GM13977 (cell line): ENCODE results near the gene GUCY2C.

Source experiments
- DNase-seq: peaks from one replicate; pipeline ENCODE4 v3.0.0; 2012; ENCODE audit warnings: low spot score
- in situ Hi-C: fragments of 300-500 bp; cut with MboI; formaldehyde crosslinking; loops from one replicate; pipeline ENCODE4 v1.12.0; 2022; ENCODE audit warnings: low sequenced_read_pairs, low pct_unique_long_range_greater_than_20kb, mixed read lengths, inconsistent platforms; ENCODE audit not compliant: unreplicated experiment
- TF ChIP-seq, protein P1 (sequence below): IDR thresholded peaks from 2 replicates; pipeline ENCODE4 v1.5.1; 2012; ENCODE audit warnings: mild to moderate bottlenecking, control low read depth; ENCODE audit not compliant: insufficient read depth; ENCODE audit errors: extremely low read depth, missing control alignments

Gene GUCY2C

GRCh38 chr12:14723763-14724162, 27.4 kb upstream of the GUCY2C start:
- TF ChIP-seq, protein P1, sequence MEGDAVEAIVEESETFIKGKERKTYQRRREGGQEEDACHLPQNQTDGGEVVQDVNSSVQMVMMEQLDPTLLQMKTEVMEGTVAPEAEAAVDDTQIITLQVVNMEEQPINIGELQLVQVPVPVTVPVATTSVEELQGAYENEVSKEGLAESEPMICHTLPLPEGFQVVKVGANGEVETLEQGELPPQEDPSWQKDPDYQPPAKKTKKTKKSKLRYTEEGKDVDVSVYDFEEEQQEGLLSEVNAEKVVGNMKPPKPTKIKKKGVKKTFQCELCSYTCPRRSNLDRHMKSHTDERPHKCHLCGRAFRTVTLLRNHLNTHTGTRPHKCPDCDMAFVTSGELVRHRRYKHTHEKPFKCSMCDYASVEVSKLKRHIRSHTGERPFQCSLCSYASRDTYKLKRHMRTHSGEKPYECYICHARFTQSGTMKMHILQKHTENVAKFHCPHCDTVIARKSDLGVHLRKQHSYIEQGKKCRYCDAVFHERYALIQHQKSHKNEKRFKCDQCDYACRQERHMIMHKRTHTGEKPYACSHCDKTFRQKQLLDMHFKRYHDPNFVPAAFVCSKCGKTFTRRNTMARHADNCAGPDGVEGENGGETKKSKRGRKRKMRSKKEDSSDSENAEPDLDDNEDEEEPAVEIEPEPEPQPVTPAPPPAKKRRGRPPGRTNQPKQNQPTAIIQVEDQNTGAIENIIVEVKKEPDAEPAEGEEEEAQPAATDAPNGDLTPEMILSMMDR: peak; percentile 74
- in situ Hi-C loops: no loop called here
- DNase-seq: peak; percentile 62

DNA sequence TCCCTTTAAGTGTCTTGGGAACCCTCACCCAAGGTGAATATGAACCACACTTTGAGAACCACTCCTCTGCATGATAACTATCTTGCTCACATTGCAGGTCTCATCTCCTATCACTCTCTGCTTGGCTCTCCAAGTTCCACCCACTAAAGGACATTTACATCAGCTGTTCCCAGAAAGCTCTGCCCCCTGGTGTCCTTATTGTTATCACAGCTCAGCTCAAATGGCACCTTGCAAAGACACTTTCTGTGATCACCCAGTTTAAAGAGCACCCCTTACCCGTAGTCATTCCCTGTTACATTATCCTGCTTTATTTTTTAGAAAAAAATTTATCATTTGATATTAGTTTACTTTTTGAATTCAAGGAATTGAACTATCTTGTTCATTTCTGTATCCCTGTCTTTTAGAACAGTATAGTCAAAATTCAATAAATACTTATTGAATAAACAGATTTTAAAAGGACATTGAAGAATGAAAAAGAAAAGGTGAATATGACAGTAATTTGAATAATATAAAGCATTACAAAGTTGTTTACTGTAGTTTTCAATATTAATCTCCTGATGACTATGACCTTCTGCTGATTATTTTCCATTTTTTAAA, 20.5 kb upstream of the GUCY2C start:
- in situ Hi-C loops: no loop called here

DNA sequence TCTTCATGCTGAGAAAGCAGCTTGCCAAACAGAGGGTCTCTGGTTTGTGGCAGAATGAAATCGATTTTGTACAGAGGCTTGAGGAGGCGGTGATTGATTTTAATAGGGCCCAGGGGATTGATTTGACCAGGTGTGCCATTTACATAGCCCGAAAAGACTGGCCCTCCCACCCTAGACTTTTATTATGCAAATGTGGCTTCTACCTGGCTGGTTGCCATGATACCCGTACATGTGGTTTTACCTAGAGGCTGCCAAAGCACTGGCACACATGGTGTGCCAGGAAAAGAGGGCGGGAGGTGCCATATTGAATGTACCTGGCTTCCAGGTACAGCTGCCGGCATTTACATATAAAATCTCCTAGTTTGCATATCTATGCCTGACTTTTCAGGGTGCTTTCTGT, 18.0 kb upstream of the GUCY2C start:
- TF ChIP-seq, protein P1: no peak
- DNase-seq: no peak
- in situ Hi-C loops: no loop called here

More for the DNA sequence above, 20.5 kb upstream of the GUCY2C start:
- peak; percentile 59 for DNase-seq
- TF ChIP-seq, protein P1: peak; percentile 65

GRCh38 chr12:14710632-14711320, 14.4 kb upstream of the GUCY2C start:
- in situ Hi-C loops: no loop called here
- DNase-seq: no peak
- TF ChIP-seq, protein P1: no peak

- in situ Hi-C loops: no loop called here
- TF ChIP-seq, protein P1: no peak
- DNase-seq: no peak
These were observed 5.6 kb upstream of the GUCY2C start for GRCh38 chr12:14701809-14702568.

DNA sequence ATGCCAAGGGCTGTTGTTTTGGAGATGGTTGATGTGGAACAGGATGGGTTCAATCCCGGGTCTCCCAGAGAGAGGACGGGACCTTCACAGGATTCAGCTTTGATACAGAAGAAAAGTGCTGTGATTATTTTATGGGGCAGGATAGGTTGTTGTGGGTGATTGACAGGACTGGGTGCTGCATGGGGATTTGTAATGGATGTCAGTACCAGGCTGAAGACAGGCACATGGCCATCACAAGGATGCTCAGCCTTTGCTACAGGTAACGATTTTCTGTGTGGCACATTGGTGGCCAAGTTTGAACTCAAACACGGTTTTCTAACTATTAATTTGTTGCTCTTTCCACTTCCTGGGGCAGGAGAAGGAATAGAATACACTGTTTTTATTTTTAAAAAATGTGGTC, 4.5 kb upstream of the GUCY2C start:
- DNase-seq: no peak
- in situ Hi-C loops: no loop called here
- TF ChIP-seq, protein P1: no peak
